H1 (cell line): ENCODE results near the gene CDR2L. TPM values are rescaled to one million over a fixed set of nuclear protein-coding genes. Genes with fewer than 3 reads are reported as not detected.
A peak's percentile ranks its signal among the peaks of the same experiment; 100 is the strongest.

Experiments used
- CTCF ChIA-PET: fragments of 300-600 bp; sonication (Branson Sonifier 250); formaldehyde crosslinking; loops from one replicate; lab custom pipeline; 2021; ENCODE audit not compliant: partially characterized antibody; lab: Charles Lee
- POLR2A ChIA-PET: fragments of 300-600 bp; sonication (Branson Sonifier 250); formaldehyde crosslinking; loops from one replicate; lab custom pipeline; 2021; ENCODE audit warnings: inconsistent platforms; ENCODE audit not compliant: partially characterized antibody; lab: Charles Lee
- DNase-seq, 2 experiments: peaks; one replicate each; pipeline versions ENCODE4 v3.0.0 to v3.0.0-alpha.2; 2010 to 2022; ENCODE audit warnings: low spot score in 2 of 2, low read depth in 1 of 2, mixed read lengths in 1 of 2
- FAIRE-seq: peaks from 2 replicates; lab custom pipeline; 2011; peaks lifted over from hg19 to GRCh38; lab: Jason Lieb, UNC
- H2AFZ ChIP-seq: 2 replicates; pipeline ENCODE4 v1.8.1; 2012; ENCODE audit warnings: low read length, inconsistent platforms
- H2AK5ac ChIP-seq: 2 replicates; pipeline ENCODE4 v1.6.1; 2013; ENCODE audit warnings: low read depth, low read length
- H2BK120ac ChIP-seq: replicated peaks from 2 replicates; pipeline ENCODE3; 2013; ENCODE audit warnings: low read depth, low read length, inconsistent platforms
- H2BK12ac ChIP-seq: 2 replicates; pipeline ENCODE4 v1.6.1; 2013; ENCODE audit warnings: low read depth, low read length
- H2BK15ac ChIP-seq: 2 replicates; pipeline ENCODE4 v1.6.1; 2013; ENCODE audit warnings: low read length
- H2BK20ac ChIP-seq: 2 replicates; pipeline ENCODE4 v1.6.1; 2013; ENCODE audit warnings: low read length
- H2BK5ac ChIP-seq: 2 replicates; pipeline ENCODE4 v1.6.1; 2013; ENCODE audit warnings: low read depth, low read length
- H3K14ac ChIP-seq: 2 replicates; pipeline ENCODE4 v1.6.1; 2013; ENCODE audit warnings: inconsistent platforms; ENCODE audit not compliant: insufficient read length
- H3K18ac ChIP-seq: 2 replicates; pipeline ENCODE4 v1.6.1; 2013; ENCODE audit warnings: low read length; ENCODE audit errors: extremely low read depth
- H3K23ac ChIP-seq: 2 replicates; pipeline ENCODE4 v1.6.1; 2013; ENCODE audit warnings: inconsistent platforms; ENCODE audit not compliant: insufficient read length
- H3K23me2 ChIP-seq: 2 replicates; pipeline ENCODE4 v1.6.1; 2013; ENCODE audit warnings: low read depth, low read length
- H3K27ac ChIP-seq: 2 replicates; pipeline ENCODE4 v1.6.1; 2011; ENCODE audit warnings: low read depth, low read length, inconsistent platforms
- H3K27me3 ChIP-seq, 4 experiments: replicated peaks in 1 of 4; 1 replicate in 1 of 4; 2 replicates in 3 of 4; pipeline versions ENCODE4 v1.6.1 to v1.8.1; 2011 to 2013; ENCODE audit warnings: low read length in 3 of 4, mild to moderate bottlenecking in 3 of 4, inconsistent platforms in 2 of 4, mixed read lengths in 2 of 4, moderate library complexity in 1 of 4; ENCODE audit not compliant: control insufficient read depth in 3 of 4, insufficient read depth in 3 of 4; ENCODE audit errors: extremely low read depth in 1 of 4
- H3K36me3 ChIP-seq, 4 experiments: 2 replicates each; pipeline versions ENCODE4 v1.6.1 to v1.8.1; 2011 to 2013; ENCODE audit warnings: mild to moderate bottlenecking in 4 of 4, low read length in 3 of 4, moderate library complexity in 2 of 4, control low read depth in 1 of 4, inconsistent platforms in 1 of 4; ENCODE audit not compliant: insufficient read depth in 4 of 4, control insufficient read depth in 2 of 4
- H3K4ac ChIP-seq: replicated peaks from 2 replicates; pipeline ENCODE3; 2013; ENCODE audit warnings: low read length, low read depth, mixed read lengths, inconsistent platforms; ENCODE audit not compliant: insufficient read length
- H3K4me1 ChIP-seq, 4 experiments: replicated peaks in 1 of 4; 1 replicate in 1 of 4; 2 replicates in 3 of 4; pipeline versions ENCODE4 v1.6.1 to v1.8.1; 2011 to 2013; ENCODE audit warnings: low read length in 3 of 4, inconsistent platforms in 2 of 4, mixed read lengths in 1 of 4; ENCODE audit not compliant: insufficient read depth in 4 of 4, control insufficient read depth in 3 of 4
- H3K4me2 ChIP-seq, 2 experiments: 2 replicates each; pipeline versions ENCODE4 v1.6.1 to v1.8.1; 2011 to 2013; ENCODE audit warnings: low read depth in 2 of 2, low read length in 2 of 2, control low read depth in 1 of 2, inconsistent platforms in 1 of 2, mild to moderate bottlenecking in 1 of 2; ENCODE audit not compliant: insufficient read depth in 1 of 2
- H3K4me3 ChIP-seq, 4 experiments: fragments of 200-600, 300-600 bp in 1 of 4; sonication (generic), shearing (Covaris generic), sonication (Bioruptor Twin) in 1 of 4; 2 replicates each; pipeline versions ENCODE4 v1.5.1 to v1.8.1; 2011 to 2016; ENCODE audit warnings: low read length in 4 of 4, low read depth in 3 of 4, control low read depth in 2 of 4, inconsistent platforms in 2 of 4, mild to moderate bottlenecking in 2 of 4, mixed read lengths in 1 of 4, moderate library complexity in 1 of 4; ENCODE audit not compliant: insufficient read depth in 2 of 4; ENCODE audit errors: extremely low read depth in 1 of 4
- H3K56ac ChIP-seq: replicated peaks from 2 replicates; pipeline ENCODE3; 2013; ENCODE audit warnings: low read depth, mild to moderate bottlenecking, mixed read lengths, low read length, inconsistent platforms; ENCODE audit not compliant: insufficient read length
- H3K79me1 ChIP-seq: 2 replicates; pipeline ENCODE4 v1.6.1; 2013; ENCODE audit warnings: low read depth, low read length, control low read depth
- H3K79me2 ChIP-seq, 2 experiments: 2 replicates each; pipeline versions ENCODE4 v1.6.1 to v1.8.1; 2012 to 2013; ENCODE audit warnings: low read length in 2 of 2, mild to moderate bottlenecking in 2 of 2, inconsistent platforms in 1 of 2; ENCODE audit not compliant: insufficient read depth in 2 of 2, control insufficient read depth in 1 of 2
- H3K9ac ChIP-seq, 4 experiments: replicated peaks in 1 of 4; 1 replicate in 1 of 4; 2 replicates in 3 of 4; pipeline versions ENCODE4 v1.6.1 to v1.8.1; 2011 to 2013; ENCODE audit warnings: low read depth in 3 of 4, low read length in 3 of 4, control low read depth in 2 of 4, mild to moderate bottlenecking in 2 of 4, moderate library complexity in 2 of 4, inconsistent platforms in 1 of 4; ENCODE audit errors: extremely low read depth in 1 of 4
- H3K9me3 ChIP-seq, 2 experiments: 2 replicates each; pipeline versions ENCODE4 v1.6.1 to v1.8.1; 2012 to 2013; ENCODE audit warnings: mild to moderate bottlenecking in 2 of 2, moderate library complexity in 2 of 2, control low read depth in 1 of 2, inconsistent platforms in 1 of 2, low read depth in 1 of 2, low read length in 1 of 2, mixed read lengths in 1 of 2; ENCODE audit not compliant: insufficient read depth in 2 of 2
- H4K20me1 ChIP-seq, 2 experiments: replicated peaks in 1 of 2; 2 replicates each; pipeline versions ENCODE3 to v1.8.1; 2011 to 2013; ENCODE audit warnings: inconsistent platforms in 2 of 2, low read length in 2 of 2, mild to moderate bottlenecking in 1 of 2; ENCODE audit not compliant: insufficient read depth in 2 of 2, control insufficient read depth in 1 of 2
- H4K5ac ChIP-seq: 2 replicates; pipeline ENCODE4 v1.6.1; 2013; ENCODE audit warnings: low read length, low read depth, mixed read lengths, inconsistent platforms; ENCODE audit not compliant: insufficient read length
- H4K8ac ChIP-seq: 2 replicates; pipeline ENCODE4 v1.8.0; 2013; ENCODE audit warnings: mild to moderate bottlenecking, moderate library complexity, low read length, inconsistent platforms; ENCODE audit not compliant: insufficient read depth; ENCODE audit errors: extremely low read depth
- H4K91ac ChIP-seq: replicated peaks from 2 replicates; pipeline ENCODE3; 2013; ENCODE audit warnings: low read length, mixed read lengths, inconsistent platforms; ENCODE audit not compliant: insufficient read length
- CREB1 ChIP-seq: IDR thresholded peaks from 2 replicates; pipeline ENCODE4 v1.6.1; 2012; ENCODE audit warnings: inconsistent platforms
- CTCF ChIP-seq, 3 experiments: IDR thresholded peaks; 1 replicate in 2 of 3; 2 replicates in 1 of 3; pipeline versions ENCODE4 v1.5.1 to v1.6.1; 2011; ENCODE audit warnings: low read length in 3 of 3, mild to moderate bottlenecking in 3 of 3, inconsistent platforms in 2 of 3, low read depth in 1 of 3, moderate library complexity in 1 of 3; ENCODE audit not compliant: insufficient read depth in 1 of 3; ENCODE audit errors: control extremely low read depth in 1 of 3
- GABPA ChIP-seq: IDR thresholded peaks from 2 replicates; pipeline ENCODE4 v1.6.1; 2011; ENCODE audit warnings: mild to moderate bottlenecking, low read length, moderate library complexity, borderline replicate concordance; ENCODE audit not compliant: insufficient read depth
- KDM5A ChIP-seq: fragments of 200-600 bp; IDR thresholded peaks from 2 replicates; pipeline ENCODE4 v1.7.1; 2012; ENCODE audit warnings: mild to moderate bottlenecking, low read length, inconsistent platforms, mixed read lengths
- NANOG ChIP-seq: IDR thresholded peaks from 2 replicates; pipeline ENCODE4 v1.6.1; 2011; ENCODE audit warnings: low read length, low read depth, mild to moderate bottlenecking, inconsistent platforms; ENCODE audit not compliant: insufficient read depth, poor library complexity, severe bottlenecking
- RAD21 ChIP-seq, 2 experiments: IDR thresholded peaks in 1 of 2; conservative IDR thresholded peaks in 1 of 2; 2 replicates each; pipeline ENCODE4 v1.6.1; 2011; ENCODE audit warnings: low read depth in 2 of 2, low read length in 2 of 2, improper control_type of control experiment in 1 of 2, inconsistent platforms in 1 of 2, mild to moderate bottlenecking in 1 of 2, moderate library complexity in 1 of 2
- WGBS, 2 experiments: shearing (Covaris generic) in 1 of 2; methylation state at CpG; one replicate each; pipeline versions ENCODE4 v1.1.6 to v1.1.7; 2013 to 2015; ENCODE audit warnings: low lambda C conversion rate in 2 of 2, mixed read lengths in 2 of 2, inconsistent platforms in 1 of 2, low coverage in 1 of 2, missing lambda C conversion rate in 1 of 2; ENCODE audit not compliant: insufficient replicate concordance in 2 of 2, insufficient coverage in 1 of 2, insufficient read length in 1 of 2; ENCODE audit errors: extremely low coverage in 1 of 2, missing lambda C conversion rate in 1 of 2; 5-methylcytosine and 5-hydroxymethylcytosine counted together
- polyA plus RNA-seq, 7 experiments: library from polyadenylated mRNA; depleted of rRNA in 3 of 7; stranded (reverse) in 5 of 7; unstranded in 2 of 7; fragments of >200 nt in 5 of 7; fragments of 200-250 nt in 2 of 7; gene quantifications; 1 replicate in 5 of 7; 2 replicates in 1 of 7; 4 replicates in 1 of 7; pipeline versions ENCODE4 v1.2.1 to v1.2.3, GENCODE V29; 2011 to 2013; ENCODE audit warnings: missing spikeins in 2 of 7, mixed read lengths in 2 of 7
- total RNA-seq: library from RNA; stranded (reverse); fragmentation: NEBNext Ultra II Directional; extraction: Animal tissue kit (Norgen Biotek cat#: 25700); gene quantifications from 2 replicates; pipeline ENCODE4 v1.2.1, GENCODE V29; 2021
- TF ChIP-seq, protein P1 (sequence below): IDR thresholded peaks from 2 replicates; pipeline ENCODE4 v1.6.1; 2012; ENCODE audit warnings: inconsistent platforms

Gene CDR2L
- total and polyA plus RNA-seq, 2 of the 8 experiments (the other 6 are each of a cell fraction or from before 2014, with no cell fraction given): 20.4 to 38.1 TPM

DNA sequence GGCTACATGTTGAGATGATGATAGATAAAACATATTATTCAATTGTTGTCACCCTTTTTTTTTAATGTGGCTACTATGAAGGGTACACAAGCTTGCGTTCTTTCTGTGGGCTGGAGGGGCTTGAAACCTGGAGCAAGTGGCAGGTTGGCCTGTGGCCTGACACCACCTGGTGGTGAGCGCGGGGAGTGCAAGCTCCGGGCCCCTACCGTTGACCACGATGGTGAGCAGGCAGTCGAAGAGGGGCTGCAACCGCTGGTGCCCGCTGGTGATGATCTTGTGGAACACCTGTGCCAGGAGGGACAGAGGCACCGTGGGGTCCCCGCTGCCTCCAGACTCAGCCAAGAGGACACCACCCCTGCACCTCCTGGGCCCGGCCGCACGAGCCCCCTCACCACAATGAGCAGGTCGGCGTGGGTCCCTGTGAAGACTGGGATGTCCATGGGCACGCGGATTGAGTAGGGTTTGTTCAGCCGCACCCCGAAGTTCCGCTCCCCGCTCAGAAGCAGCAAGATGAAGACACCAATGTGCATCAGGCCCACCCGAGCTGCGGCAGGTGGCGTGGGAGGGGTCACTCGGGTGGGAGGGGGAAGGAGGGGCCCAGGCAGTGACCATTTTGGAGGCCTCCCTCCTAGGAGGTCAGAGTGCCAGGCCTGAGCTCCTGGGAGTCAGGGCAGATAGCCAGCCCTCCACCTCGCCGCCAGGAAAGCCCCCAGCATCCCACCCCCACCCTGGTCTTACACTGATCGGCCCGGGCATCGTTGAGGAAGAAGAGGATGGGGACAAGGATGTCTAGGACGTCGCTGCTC, 29.3 kb upstream of the CDR2L start:
- TF ChIP-seq CTCF (IDR thresholded peaks at IDR 0.05; ENCODE audit: control extremely low read depth in 1 of 3, insufficient read depth in 1 of 3, low read depth in 1 of 3, low read length in 3 of 3): peak; percentile 82 to 99 (median 94)
- TF ChIP-seq, protein P1, sequence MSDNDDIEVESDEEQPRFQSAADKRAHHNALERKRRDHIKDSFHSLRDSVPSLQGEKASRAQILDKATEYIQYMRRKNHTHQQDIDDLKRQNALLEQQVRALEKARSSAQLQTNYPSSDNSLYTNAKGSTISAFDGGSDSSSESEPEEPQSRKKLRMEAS: peak; percentile 59
- TF ChIP-seq NANOG: no peak
- 0 out of 2 replicates have a peak, but pooled peaks have one; percentile 6 for TF ChIP-seq CREB1
- TF ChIP-seq RAD21 (IDR thresholded peaks at IDR 0.05 in 1 of 2, conservative IDR thresholded peaks at IDR 0.05 in 1 of 2; ENCODE audit: low read depth in 2 of 2, low read length in 2 of 2): peak; percentile 89 to 91
- TF ChIP-seq GABPA: peak; percentile 61; the same call in 1 of the 2 replicates
- no peak for TF ChIP-seq KDM5A
- Histone ChIP-seq H3K79me1 (no peaks in the 10 kb centered on the region; the same call in 1 of the 2 replicates), H3K27ac (no peak overlapping the region), H2BK15ac (no peak overlapping the region), H3K23me2 (no peaks in the 10 kb centered on the region), H3K18ac (no peak overlapping the region), H3K4ac (no peak overlapping the region), H4K20me1 (peaks cover 0 to 2% of the 10 kb centered on the region in 2 experiments), H3K9me3 (no peaks in the 10 kb centered on the region), H4K5ac (no peak overlapping the region), H3K4me1 (peaks cover 0 to 7% (median 0%) of the 10 kb centered on the region in 4 experiments; a peak in 3 of 7 replicates), H2AK5ac (no peak overlapping the region), H3K9ac (no peak overlapping the region), H3K14ac (no peak overlapping the region), H4K8ac (no peak overlapping the region; the same call in 1 of the 2 replicates), H2BK120ac (no peak overlapping the region), H3K4me2 (peak overlapping the region in 1 of 2 experiments; percentile 8; a peak in 1 of 4 replicates), H2BK5ac (no peak overlapping the region), H3K4me3 (no peak overlapping the region), H3K23ac (no peak overlapping the region), H3K36me3 (no peaks in the 10 kb centered on the region), H2AFZ (no peak overlapping the region), H2BK20ac (no peak overlapping the region), H2BK12ac (no peak overlapping the region), H3K56ac (no peak overlapping the region), H3K27me3 (peaks cover 0 to 5% (median 2%) of the 10 kb centered on the region in 4 experiments; a peak in 3 of 7 replicates), H3K79me2 (no peaks in the 10 kb centered on the region), H4K91ac (no peak overlapping the region)
- 56% methylated on average over 24 of the region's 33 CpGs; no CpG with 5 or more reads in 1 of the 2 experiments for WGBS, 2 experiments
- ChIA-PET CTCF (interaction anchor here (0.6 to 27.2 kb wide), 44 partner anchors 9 to 1793 kb away, joined by 3 to 1072 read pairs (median 6); partner anchors contain the start of genes CDR2L, FADS6, FDXR and HID1), POLR2A (interaction anchor here (0.9 to 1.5 kb wide), 4 partner anchors 10 to 34 kb away, joined by 3 to 6 read pairs (median 5); partner anchors contain the start of genes HID1 and OTOP2)
- DNase-seq: peak in 1 of 2 experiments; percentile 100
- FAIRE-seq: peak; percentile 55
